ENCODE measurements around the gene SH3RF3.

SH3RF3 gene

GRCh38 chr2:109347626-109348025, 218.6 kb downstream of the SH3RF3 start:
- Mint-ChIP-seq H3K4me1 (peaks cover 64% of the 10 kb centered on the region), H3K27me3 (ENCODE audit: low read depth, poor library complexity) (peaks cover 4% of the 10 kb centered on the region), H3K36me3 (ENCODE audit: low read depth) (no peaks in the 10 kb centered on the region), H3K27ac (no peak overlapping the region), H3K4me3 (no peak overlapping the region), H3K9me3 (no peaks in the 10 kb centered on the region)
- TF ChIP-seq, protein P1, sequence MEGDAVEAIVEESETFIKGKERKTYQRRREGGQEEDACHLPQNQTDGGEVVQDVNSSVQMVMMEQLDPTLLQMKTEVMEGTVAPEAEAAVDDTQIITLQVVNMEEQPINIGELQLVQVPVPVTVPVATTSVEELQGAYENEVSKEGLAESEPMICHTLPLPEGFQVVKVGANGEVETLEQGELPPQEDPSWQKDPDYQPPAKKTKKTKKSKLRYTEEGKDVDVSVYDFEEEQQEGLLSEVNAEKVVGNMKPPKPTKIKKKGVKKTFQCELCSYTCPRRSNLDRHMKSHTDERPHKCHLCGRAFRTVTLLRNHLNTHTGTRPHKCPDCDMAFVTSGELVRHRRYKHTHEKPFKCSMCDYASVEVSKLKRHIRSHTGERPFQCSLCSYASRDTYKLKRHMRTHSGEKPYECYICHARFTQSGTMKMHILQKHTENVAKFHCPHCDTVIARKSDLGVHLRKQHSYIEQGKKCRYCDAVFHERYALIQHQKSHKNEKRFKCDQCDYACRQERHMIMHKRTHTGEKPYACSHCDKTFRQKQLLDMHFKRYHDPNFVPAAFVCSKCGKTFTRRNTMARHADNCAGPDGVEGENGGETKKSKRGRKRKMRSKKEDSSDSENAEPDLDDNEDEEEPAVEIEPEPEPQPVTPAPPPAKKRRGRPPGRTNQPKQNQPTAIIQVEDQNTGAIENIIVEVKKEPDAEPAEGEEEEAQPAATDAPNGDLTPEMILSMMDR (IDR thresholded peaks at IDR 0.05) = no peak
- DNase-seq = no peak

- H3K36me3 Mint-ChIP-seq (ENCODE audit: low read depth) = no peaks in the 10 kb centered on the region
- no peak overlapping the region for H3K4me3 Mint-ChIP-seq
- DNase-seq = no peak
- H3K27ac Mint-ChIP-seq = no peak overlapping the region
- peaks cover 6% of the 10 kb centered on the region for H3K27me3 Mint-ChIP-seq (ENCODE audit: low read depth, poor library complexity)
- no peaks in the 10 kb centered on the region for H3K9me3 Mint-ChIP-seq
- H3K4me1 Mint-ChIP-seq = peaks cover 59% of the 10 kb centered on the region
- TF ChIP-seq, protein P1 (IDR thresholded peaks at IDR 0.05) = no peak
Observed at GRCh38 chr2:109348190-109348589, 219.2 kb downstream of the SH3RF3 start.

- no peaks in the 10 kb centered on the region for H3K36me3 Mint-ChIP-seq (ENCODE audit: low read depth)
- no peak for DNase-seq
- no peak overlapping the region for H3K4me3 Mint-ChIP-seq
- H3K4me1 Mint-ChIP-seq = peaks cover 52% of the 10 kb centered on the region
- H3K27ac Mint-ChIP-seq = no peak overlapping the region
- peaks cover 6% of the 10 kb centered on the region for H3K27me3 Mint-ChIP-seq (ENCODE audit: low read depth, poor library complexity)
- TF ChIP-seq, protein P1 (IDR thresholded peaks at IDR 0.05) = no peak
- no peaks in the 10 kb centered on the region for H3K9me3 Mint-ChIP-seq
Observed at GRCh38 chr2:109348671-109349502, 219.9 kb downstream of the SH3RF3 start.

DNA sequence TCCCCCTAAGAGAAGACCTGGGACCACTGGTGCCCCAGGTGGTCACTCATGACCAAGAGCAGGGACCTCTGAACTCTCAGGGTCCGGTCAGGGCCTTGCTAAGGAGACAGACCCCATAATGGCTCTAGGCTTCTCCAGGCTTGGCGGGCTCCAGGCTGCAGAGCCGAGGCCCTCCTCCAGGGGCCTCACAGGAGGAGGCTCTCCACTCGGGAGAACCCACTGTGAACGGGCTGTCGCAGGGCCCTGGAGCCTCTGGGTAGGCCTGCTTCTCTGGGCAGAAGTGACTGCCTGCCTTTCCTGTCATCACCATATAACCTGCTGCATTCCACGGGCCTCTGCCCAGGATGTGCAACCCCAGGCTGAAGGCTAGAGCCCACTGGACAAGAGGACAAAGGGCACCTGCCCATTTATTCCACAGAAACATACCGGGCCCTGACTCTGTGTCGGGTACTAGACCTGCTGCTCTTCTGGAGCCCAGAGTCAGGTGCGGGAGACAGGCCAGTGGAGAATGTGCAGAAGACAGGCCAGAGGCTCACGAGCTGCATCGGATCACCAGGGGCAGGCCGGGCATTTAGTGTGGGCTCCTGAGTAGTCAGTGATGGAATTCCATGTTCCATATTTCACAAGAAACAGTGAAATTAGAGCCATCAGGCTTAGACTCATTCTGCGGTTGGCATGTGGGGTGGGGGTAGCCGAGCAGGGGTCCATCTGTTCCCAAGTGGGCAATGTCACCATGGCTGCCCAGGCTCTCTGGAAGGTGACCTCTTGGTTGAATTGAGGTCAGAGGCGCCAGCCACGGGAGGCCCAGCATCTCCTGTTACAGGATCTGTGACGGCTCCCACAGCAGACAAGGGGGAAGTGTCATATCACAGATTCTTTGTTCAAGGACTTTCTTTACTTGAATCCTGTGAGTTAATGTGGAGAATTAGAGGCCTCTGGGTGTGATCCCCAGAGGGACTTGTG, 220.8 kb downstream of the SH3RF3 start:
- Mint-ChIP-seq H3K9me3 (peaks cover 4% of the 10 kb centered on the region), H3K4me1 (peaks cover 45% of the 10 kb centered on the region), H3K4me3 (no peak overlapping the region), H3K36me3 (ENCODE audit: low read depth) (peaks cover 6% of the 10 kb centered on the region), H3K27me3 (ENCODE audit: low read depth, poor library complexity) (peaks cover 6% of the 10 kb centered on the region), H3K27ac (peak overlapping the region; percentile 53)
- TF ChIP-seq, protein P1 (IDR thresholded peaks at IDR 0.05) = no peak
- no peak for DNase-seq

DNA sequence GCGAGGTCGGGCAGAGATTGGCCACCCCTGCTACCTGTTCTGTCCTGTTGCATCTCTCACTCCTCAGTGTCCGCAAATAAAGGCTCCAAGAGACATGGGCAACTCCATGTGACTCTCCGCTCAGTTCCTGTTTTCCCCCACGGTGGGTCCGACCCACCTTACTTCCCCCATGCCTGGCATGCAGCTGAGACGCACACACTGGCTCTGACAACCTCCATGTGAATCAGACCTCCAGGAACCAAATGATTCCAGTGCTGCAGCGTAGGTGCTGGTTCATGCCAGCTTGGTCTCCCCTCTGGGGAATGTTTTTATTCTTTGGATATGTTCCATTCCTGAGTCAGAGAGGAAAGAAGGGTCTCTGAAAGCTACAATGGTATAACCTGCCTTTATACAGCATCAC, 221.5 kb downstream of the SH3RF3 start:
- H3K4me1 Mint-ChIP-seq = peaks cover 45% of the 10 kb centered on the region
- H3K9me3 Mint-ChIP-seq = peaks cover 10% of the 10 kb centered on the region
- peaks cover 11% of the 10 kb centered on the region for H3K36me3 Mint-ChIP-seq (ENCODE audit: low read depth)
- TF ChIP-seq, protein P1 (IDR thresholded peaks at IDR 0.05) = no peak
- H3K4me3 Mint-ChIP-seq = peak overlapping the region; percentile 34
- peak overlapping the region; percentile 36 for H3K27ac Mint-ChIP-seq
- peaks cover 6% of the 10 kb centered on the region for H3K27me3 Mint-ChIP-seq (ENCODE audit: low read depth, poor library complexity)
- DNase-seq = no peak
